ENCODE measurements around the gene SLX4IP.

The SLX4IP gene

GRCh38 chr20:10637031-10637559, 202.0 kb downstream of the SLX4IP start:
- Mint-ChIP-seq H3K9me3 (no peaks in the 10 kb centered on the region), H3K27me3 (ENCODE audit: low read depth) (peaks cover 7% of the 10 kb centered on the region), H3K4me1 (peaks cover 67% of the 10 kb centered on the region), H3K36me3 (ENCODE audit: low read depth) (peaks cover 47% of the 10 kb centered on the region), H3K27ac (peak overlapping the region; percentile 74 to 94 (median 77)), H3K4me3 (peak overlapping the region in 1 of 3 experiments; percentile 15)
- TF ChIP-seq CTCF (IDR thresholded peaks at IDR 0.05; ENCODE audit: unreplicated experiment in 3 of 3): no peak

DNA sequence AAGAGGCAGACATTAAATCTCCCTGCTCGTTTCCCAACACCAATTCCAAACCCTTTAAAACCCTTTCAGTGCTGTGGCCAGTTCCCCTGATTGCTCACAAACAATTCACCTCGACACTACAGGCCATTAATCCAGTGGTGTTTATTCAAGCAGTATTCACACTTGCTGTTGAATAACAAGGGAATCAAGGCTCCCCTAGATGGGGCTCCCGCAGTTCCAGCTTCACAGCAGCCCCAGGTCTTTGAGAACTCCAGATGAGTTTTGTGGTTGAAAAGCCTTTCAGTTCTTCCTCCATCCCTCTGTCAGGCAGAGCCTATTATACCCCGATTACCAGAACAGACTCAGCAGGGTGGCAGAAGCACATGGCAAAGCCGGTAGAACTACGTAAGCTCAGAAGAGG, 202.5 kb downstream of the SLX4IP start:
- Mint-ChIP-seq H3K36me3 (ENCODE audit: low read depth) (peaks cover 52% of the 10 kb centered on the region), H3K27me3 (ENCODE audit: low read depth) (peaks cover 5% of the 10 kb centered on the region), H3K27ac (peak overlapping the region; percentile 44 to 94 (median 77)), H3K4me3 (no peak overlapping the region), H3K9me3 (no peaks in the 10 kb centered on the region), H3K4me1 (peaks cover 67% of the 10 kb centered on the region)
- no peak for TF ChIP-seq CTCF (IDR thresholded peaks at IDR 0.05; ENCODE audit: unreplicated experiment in 3 of 3)

DNA sequence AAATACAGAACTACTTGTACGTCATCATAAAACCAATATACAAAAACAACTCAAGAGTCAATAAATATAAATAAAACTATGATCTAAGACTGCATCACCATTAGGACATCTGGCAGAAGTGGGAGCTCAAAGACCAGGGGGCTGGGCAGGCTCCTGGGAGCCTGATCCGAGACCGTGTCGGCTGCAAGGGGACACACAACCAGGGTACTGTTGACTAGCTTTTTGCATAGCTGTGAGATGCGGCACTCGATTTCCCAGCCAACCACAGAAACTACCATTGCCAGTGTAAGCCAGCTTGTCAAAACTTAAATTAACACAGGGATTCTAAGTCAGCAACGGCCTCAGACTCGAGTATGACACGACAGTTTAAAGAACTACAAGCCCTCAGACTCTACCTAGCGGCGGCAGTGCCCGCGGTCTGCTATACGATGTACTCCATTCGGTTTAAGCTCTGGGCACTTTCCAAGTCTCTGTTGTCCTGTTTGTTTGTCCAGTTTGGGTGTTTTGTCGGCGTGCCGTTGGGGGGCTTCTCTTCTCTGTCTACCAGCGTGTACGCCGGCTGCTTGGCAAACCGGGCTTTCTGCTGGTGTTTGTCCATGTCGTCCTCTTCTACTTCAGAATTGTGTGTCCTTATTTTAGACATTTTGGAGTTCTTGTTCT, 204.1 kb downstream of the SLX4IP start:
- Mint-ChIP-seq H3K9me3 (no peaks in the 10 kb centered on the region), H3K4me3 (no peak overlapping the region), H3K4me1 (peaks cover 71% of the 10 kb centered on the region), H3K27ac (peak overlapping the region; percentile 19 to 82 (median 45)), H3K36me3 (ENCODE audit: low read depth) (peaks cover 68% of the 10 kb centered on the region), H3K27me3 (ENCODE audit: low read depth) (no peaks in the 10 kb centered on the region)
- no peak for TF ChIP-seq CTCF (IDR thresholded peaks at IDR 0.05; ENCODE audit: unreplicated experiment in 3 of 3)

DNA sequence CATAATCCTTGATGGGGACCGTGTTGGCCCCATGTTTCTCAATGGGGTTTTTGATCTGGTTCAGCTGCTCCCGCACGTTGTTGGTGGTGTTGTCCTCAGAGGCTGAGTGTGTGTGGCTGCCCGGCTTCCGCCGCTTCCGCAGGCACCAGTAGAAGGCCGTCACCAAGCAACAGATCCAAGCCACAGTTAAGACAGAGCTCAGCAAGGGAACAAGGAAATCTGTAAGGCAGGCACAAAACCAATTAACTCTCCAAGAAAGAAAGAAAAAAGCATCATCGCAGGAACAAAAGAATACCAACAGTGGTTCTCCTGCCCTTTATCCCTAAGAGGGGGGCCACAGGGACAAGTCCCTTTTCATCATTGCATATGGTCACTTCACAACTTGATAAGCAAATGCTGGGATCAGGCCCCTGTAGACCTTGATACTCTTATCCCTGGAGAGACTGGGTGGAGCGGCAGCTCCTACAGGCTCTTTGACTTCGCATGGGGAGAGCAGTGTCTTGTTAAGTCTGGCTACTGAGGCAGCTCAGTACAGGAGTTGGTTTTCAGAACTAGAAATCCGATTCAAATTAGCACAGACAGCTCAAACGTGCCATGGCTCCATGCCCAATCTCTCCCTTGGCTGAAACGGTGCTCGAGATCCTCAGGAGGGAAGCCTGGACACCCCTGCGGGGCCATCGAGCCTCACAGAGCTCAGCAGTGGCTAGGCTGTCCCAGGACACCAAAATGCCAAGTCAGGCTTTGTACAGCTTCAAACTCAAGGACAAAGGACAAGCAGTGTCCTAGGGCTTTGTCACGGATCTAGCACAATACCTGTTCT, 204.8 kb downstream of the SLX4IP start:
- no peaks in the 10 kb centered on the region for H3K9me3 Mint-ChIP-seq
- H3K4me1 Mint-ChIP-seq: peaks cover 70% of the 10 kb centered on the region
- no peak for TF ChIP-seq CTCF (IDR thresholded peaks at IDR 0.05; ENCODE audit: unreplicated experiment in 3 of 3)
- no peak overlapping the region for H3K4me3 Mint-ChIP-seq
- H3K36me3 Mint-ChIP-seq (ENCODE audit: low read depth): peaks cover 76% of the 10 kb centered on the region
- H3K27me3 Mint-ChIP-seq (ENCODE audit: low read depth): no peaks in the 10 kb centered on the region
- H3K27ac Mint-ChIP-seq: peak overlapping the region; percentile 45 to 82 (median 50)

- H3K27ac Mint-ChIP-seq: peak overlapping the region in 2 of 3 experiments; percentile 50 to 82
- H3K27me3 Mint-ChIP-seq (ENCODE audit: low read depth): no peaks in the 10 kb centered on the region
- peaks cover 85% of the 10 kb centered on the region for H3K36me3 Mint-ChIP-seq (ENCODE audit: low read depth)
- no peak overlapping the region for H3K4me3 Mint-ChIP-seq
- H3K4me1 Mint-ChIP-seq: peaks cover 70% of the 10 kb centered on the region
- no peak for TF ChIP-seq CTCF (IDR thresholded peaks at IDR 0.05; ENCODE audit: unreplicated experiment in 3 of 3)
- H3K9me3 Mint-ChIP-seq: no peaks in the 10 kb centered on the region
Observed at GRCh38 chr20:10640897-10641296, 205.8 kb downstream of the SLX4IP start.
